HG02642 (cell line): ENCODE data around the gene FGF14.

Experiments used
- ATAC-seq: cut with Tn5 transposase; IDR thresholded peaks from one replicate; pipeline ENCODE4 v1.9.1; 2021; ENCODE audit warnings: mild to moderate bottlenecking; ENCODE audit not compliant: unreplicated experiment, poor library complexity

FGF14 gene

DNA sequence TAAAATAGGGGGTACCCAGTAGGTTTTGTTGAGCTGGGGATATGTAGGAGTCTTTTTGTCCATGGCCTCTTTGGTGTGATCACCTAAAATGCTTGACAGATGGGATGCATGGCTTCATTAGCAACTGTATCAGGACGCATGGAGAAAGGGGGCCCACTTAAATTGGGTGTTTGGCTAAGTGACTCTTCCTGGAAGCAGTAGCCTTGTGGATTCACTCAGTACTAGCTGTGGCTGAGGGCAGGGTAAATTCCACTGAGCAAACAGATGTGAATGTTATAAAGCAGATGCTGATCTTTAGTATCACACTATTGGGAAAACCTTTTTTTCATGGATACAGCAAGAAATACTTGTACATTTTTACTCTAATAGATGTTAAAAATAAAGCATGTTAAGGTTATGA, 140.0 kb downstream of the FGF14 start:
- ATAC-seq, result no peak

DNA sequence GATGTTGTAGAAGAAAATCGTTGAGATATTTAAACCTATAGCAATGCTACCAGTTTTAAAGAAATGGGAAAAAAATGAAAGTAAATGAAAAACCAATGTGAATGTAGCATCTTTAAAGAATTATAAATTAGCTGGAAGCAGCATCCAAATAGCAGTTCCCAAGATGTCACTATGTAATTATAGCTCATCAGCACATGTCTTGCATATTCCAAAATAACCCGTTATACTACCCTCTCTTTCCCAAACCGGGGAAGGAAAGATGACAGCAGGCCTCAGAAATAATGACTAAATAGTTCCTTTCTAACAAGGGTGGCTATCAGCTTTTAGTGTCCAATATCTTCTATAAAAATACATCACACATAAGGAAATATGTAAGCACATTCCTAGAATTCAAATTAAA, 140.5 kb downstream of the FGF14 start:
- no peak for ATAC-seq

DNA sequence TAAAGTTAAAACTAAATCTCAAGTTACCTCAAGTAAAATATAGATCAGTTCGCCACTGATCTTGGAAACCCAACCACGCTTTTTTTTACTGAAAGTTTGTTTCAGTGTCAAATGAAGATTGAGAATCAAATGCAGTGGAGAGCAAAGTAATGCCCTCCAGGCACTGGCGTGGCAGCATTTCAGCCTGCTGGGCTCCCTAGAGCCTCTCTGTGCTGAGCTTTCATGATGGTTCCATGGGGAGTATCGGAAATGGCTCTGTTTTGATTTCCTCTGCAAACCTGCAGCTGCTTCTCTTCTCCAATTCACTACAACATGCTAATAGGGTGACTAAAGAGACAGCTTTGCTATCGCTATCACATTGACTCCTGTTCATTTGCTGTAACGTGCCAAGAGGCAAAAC, 141.6 kb downstream of the FGF14 start:
- ATAC-seq, result no peak

DNA sequence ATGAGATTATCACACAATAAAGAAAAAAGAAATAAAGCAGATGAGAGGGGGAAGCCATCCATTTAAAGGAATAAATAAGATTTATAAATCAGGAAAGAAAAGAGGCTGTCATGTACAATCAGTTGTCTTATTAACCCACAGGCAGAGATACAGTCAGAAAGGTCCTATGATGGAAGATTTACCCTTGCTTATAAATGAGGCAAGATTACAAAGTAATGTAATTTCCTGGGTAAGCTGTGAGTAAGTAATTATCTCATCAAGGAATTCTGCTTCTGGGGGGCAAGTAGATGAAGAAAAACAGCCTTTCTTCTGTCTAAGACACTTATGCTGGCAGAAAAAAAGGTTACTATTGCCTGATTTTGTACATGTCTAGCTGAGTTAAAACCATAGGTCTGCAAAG, 146.4 kb downstream of the FGF14 start:
- ATAC-seq, result no peak

DNA sequence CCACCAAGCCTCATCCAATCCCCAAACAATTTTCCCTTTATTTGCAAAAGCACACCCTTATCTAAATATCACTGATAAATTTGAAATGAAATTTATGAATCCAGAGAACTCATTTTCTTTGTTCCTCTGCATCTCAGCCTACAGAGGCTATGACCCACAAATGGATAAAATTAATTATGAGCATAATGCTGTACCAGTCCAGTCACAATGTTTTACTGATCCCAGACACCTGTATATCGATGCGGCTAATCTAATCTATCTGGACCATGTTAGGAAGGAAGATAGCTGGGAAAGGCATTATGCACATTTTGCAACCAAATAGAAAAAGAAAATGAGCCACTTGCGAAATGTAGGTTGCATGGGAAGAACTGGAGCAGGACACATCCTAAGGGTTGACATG, 150.0 kb downstream of the FGF14 start:
- ATAC-seq, result no peak

DNA sequence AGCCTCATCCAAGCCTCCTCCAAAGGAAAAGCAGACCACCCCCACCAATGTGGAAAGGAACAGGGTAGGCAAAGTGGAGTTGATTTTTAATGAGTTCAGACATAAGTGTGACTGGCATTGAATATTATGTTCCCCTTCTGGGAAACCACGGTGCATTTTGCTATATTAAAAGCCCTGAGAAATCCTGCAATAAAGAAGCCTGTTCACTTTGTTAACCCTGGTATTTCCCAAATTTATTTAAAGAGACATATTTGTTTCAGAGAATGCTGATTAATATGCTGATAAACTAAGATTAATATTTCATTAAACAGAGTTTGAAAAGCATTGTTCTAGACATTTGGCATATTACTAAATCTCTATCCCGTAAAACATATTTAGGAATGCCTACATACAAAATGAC, 151.4 kb downstream of the FGF14 start:
- no peak for ATAC-seq

DNA sequence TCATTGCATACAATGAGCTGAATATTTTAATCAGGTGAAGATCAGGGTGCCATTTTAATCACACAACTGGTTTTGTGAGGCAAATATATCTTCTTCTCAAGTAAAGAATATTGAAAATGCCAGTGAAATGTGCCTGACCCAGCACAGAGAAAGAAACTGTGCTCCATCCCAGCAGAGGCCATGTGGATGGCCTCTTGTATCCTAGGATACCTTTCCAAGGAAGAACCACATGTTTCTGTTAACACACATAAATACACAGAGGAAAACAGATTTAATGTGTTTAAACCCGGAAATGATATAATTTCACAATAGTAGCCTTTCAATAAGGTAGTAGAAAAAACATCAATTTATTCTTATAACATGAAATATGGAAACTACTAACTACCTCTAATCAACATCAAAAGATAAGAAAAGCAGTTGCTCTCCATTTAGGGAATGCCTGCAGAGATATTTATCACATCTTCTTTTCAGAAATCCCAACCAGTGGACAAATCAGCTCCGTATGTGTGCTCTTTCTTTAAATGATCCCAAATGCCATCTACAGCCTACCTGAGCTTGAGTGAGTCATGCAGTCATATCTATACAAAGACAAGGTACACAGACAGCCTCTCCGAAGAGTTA, 157.1 kb downstream of the FGF14 start:
- no peak for ATAC-seq

DNA sequence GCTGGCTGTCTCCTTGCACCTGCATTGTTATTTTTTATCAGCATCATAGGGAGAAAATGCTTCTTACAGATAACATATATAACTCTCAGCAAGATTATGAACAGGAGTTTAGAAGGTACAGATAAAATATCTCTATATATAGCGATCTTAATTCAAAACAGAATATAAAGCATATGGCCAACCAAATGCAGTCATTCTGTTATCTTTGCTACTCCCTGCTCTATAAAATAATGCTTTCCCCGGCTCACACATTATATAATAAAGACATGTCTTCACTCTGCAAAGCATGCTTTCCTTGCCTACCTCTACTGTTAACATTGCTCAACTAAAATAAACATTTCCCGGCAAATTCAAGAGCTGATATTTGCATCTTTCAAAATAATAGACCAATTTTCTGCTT, 161.7 kb downstream of the FGF14 start:
- no peak for ATAC-seq

DNA sequence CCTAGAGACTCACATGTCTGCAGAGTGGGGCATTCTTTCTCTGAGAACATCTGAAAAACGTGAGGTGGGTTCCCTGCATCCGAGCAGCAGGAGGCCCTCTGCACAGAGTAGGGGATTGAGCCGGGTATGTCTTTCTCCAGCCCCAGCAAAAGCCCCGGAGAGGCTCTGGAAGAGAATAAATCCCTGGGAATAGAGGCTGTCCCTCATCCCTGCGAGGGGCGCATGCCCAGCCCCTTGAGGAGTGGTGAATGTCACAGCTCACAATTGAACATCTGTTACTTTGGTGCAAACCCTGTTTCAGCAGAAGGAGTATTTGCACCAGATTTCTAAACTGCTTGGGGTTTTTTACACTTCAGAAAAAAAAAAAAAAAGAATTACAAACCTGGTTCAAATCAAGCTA, 164.6 kb downstream of the FGF14 start:
- ATAC-seq, result no peak

DNA sequence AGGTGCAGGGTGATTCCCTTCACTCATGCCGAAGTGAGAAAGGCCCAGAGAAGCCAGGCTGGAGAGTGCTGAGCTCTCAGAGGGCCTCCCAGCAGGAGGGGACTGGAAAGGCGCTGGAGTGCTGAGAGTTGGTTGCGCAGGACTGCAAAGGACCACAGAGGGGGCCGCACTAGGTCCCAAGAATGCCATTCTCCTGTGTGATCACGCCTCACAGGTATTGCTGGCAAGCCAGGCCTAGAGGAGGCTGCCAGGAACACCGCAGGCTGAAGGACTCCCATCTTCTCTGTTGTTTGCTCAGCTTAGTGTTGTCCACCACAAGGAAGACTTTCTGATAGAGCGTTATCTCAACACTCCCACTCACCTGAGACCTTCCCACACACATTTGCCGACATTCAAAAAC, 165.0 kb downstream of the FGF14 start:
- ATAC-seq, result no peak

DNA sequence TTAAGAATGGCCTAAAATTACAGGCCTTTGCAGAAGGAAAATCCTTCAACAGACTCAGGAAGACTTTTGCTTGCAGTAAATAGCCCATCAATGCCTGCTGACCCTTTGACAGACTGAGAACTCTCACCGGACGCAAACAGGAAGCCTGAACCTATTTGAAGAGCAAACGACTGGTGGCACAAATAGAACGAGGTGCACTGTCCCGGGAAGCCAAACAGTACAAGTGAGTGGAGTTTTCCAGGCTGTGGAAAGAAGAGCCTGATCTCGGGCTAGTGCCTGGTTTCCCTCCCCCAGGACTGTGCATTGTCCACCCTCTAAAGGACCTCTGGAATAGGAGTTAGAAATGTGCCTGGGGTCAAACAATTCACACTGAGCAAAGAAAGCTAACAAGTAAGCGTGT, 165.5 kb downstream of the FGF14 start:
- no peak for ATAC-seq

DNA sequence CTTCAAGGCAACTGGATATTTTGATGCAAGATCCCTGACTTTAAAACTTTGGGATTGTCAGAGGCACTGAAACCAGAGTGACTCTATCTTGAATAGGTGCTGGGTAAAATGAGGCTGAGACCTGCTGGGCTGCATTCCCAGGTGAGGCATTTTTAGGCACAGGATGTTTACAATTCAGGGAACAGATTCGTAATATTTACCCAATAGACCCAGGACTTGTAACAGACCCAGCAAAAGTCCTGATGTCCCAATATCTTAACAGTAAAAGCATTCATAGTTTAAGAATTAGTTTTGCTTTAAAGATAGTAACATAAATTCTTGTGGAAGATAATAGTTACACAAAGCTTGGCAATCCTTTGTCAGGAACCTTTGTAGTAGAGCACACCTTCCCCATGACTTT, 166.2 kb downstream of the FGF14 start:
- ATAC-seq, result no peak

DNA sequence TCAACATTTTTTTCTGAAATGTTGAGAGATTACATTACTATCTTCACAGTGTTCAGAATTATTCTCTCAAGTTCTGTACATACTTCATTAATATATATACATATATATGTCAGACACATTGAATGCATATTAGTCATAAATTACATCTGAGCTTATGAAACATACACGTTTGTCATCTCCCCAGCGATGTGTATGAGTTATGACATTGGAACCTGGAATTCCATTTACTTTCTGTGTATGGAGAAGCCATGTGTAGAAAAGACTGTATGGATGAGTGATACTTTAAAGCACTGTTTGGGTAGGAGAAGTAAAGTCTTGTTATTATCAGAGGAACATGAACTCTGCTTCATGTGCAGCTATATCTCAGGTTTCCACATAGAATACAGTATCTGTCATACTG, 167.2 kb downstream of the FGF14 start:
- no peak for ATAC-seq

DNA sequence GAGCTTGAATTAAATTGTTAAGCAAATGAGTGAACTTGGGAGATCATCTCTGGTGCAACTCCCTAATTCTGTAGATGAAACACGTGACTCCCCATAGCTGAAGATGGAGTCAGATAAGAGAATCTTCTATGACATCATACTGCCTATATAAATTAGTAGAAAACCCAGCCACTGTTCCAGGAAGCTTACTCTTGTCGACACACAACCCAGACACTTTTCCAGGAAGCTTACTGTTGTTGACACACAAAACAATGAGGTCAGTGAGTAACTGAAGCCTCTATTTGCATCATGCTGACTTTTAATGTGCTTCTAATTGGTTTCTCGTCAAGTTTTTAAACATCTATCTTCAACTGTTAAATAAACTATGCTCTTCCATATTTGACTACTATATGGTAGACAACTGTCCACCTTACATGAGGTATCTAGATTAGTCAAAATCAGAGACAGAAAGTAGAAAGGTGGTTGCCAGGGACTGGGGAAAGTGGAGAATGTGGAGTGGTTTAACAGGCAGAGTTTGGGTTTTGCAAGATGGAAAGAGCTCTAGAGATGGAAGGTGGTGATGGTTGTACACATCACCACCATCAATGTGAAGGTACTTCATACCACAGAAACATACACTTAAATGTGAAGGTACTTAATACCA, 168.2 kb downstream of the FGF14 start:
- ATAC-seq, result no peak

DNA sequence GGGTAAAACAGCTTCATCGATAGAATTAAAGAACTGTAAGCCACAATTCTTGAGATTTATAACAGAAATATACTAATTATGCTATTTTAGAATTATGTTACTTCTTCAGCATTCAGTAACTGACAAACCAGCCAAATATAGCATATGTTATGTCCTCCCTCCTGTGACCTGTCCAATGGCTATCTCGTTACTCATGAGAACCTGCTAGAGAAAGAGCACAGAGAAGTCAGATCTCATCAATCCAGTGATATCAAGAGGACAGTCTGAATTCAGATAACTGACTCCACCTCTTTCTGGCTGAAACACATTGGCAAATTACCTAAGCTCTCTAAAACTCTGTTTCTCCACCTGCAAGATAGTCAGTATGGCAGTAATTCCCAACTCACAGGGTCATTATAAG, 170.4 kb downstream of the FGF14 start:
- no peak for ATAC-seq

DNA sequence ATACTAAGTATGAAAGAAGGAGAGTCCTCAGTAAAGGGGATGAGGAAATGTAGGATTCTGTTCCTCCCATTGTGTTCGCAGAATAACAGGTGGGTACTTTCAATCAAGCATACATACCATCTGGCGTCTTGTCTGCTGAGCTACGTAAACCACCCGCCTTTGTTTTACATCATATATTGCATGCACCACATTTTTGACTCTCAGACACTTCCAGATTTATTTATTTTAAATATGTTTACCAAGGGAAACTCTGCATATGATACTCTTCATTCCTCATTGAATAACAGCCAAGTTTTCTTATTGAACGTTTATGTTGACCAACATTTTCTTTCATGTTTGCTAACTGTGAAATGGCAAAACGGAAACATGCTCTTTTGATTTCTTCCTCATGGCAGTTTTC, 174.1 kb downstream of the FGF14 start:
- no peak for ATAC-seq

DNA sequence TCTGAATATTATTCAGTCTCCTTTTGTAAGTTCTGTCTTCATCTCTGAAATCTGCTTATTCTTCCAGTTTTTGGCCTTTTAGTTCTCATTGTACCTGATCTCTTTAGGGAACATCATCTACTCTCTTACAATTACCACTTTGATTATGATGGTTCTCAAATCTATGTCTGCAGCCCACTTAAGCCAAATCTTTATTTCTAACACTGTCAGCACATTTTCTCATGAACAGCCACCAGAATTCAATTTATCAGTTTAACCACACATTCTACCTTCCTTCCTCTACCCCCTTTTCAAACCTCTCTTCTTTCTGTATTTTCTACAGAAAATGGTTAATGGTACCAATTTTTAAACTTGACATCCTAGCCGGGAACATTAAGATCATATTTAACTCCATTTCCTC, 175.3 kb downstream of the FGF14 start:
- ATAC-seq, result no peak

DNA sequence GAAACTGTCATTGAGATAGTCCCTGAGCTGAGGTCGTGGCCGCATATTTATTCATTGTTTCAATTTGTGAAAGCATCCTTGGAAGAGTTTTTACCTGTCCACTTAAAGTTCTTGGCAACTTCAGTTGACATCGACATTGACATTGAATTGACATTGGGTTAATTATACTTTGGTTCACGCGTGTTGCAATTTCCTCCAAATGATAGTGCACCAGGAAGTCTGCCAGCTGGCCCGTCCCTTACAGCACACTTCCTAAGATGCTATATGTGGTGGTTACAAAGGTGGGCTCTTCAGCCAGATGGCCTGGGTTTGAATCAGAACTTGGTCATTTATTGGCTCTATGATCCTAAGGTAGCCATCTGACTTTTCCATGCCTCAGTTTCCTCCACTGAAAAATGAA, 176.0 kb downstream of the FGF14 start:
- ATAC-seq, result no peak

DNA sequence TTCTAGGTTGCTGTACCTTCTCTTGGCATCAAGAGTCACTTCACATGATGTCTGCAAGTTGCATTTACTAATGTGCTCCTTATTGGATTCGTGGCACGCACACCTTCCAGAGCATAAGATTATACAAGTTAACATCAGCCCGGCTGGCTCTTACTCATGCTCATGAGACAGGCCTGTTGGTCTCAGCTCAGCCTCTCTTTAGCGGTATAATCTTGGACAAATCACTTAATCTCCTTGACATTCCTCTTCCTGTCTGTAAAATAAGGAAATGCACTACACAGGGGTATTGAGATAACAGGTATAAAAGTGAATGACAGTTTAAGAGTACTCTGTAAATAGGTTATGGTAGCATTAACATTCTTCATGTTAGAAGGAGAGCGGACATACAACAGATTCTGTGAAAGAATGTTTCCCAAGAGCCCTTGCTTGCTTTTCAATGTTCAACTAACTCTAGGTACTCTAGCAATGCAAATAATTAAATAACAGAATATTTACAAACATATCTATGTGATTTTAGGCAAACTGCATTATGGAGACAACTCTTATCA, 181.1 kb downstream of the FGF14 start:
- no peak for ATAC-seq

DNA sequence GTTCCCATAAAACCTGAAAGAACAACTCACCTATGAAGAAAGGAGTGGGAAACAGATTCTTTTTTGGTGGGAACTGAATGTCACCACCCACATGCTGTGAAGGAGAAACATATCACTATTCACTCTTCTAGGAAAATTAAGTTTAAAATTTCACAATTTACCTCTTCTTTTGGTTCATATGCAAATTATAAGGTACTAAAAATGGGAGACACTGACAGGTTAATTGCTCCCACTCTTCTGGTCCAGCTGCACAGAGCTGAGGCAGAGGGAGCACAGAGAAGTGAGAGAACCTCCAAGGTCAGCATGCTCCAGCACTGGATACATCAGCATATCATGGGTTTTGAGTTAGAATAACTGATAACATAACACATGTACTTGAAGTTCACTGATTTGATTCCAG, 186.9 kb downstream of the FGF14 start:
- no peak for ATAC-seq

DNA sequence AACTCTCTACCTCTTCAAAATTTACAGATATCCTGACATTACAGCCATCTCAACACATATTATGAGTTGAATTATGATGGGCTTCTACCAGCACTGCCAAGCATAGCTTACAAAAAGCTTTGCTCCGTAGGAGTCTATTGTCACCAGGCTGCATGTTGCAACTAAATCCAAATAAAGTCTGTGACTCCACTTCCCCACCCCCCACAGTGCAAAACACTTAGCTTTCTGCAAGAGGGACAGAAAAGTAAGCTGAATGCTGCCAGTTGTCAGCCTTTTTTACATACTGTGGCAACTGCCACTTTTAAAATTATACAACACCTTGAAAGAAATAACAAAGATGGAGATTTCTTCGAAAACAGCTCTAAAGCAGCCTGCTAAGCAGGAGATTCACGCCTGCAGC, 189.1 kb downstream of the FGF14 start:
- no peak for ATAC-seq

DNA sequence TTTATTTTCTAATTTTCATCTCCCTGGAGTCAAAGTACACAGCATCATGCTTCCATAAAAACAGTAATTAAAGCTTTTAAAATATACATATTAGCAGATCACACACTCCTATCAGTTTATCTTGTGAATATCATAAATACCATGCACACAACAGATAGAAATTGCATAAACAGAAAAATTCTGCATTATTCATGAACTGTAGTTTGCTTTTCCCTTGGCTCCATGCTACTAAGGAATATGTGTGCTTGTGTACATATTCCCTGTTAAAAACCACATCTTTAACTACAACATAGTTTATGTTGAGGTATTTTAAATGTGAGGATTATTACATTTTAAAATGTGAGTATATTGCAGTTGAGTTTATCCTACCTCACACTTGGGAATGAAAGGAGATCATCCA, 193.5 kb downstream of the FGF14 start:
- ATAC-seq, result no peak
